CD4-positive, alpha-beta T cell treated with Interleukin-17A for 1 hour (primary cell): ENCODE results near the gene UQCR10.

Source experiments
- DNase-seq: peaks from one replicate; pipeline ENCODE4 v3.0.0-alpha.2; 2020

Gene UQCR10

DNA sequence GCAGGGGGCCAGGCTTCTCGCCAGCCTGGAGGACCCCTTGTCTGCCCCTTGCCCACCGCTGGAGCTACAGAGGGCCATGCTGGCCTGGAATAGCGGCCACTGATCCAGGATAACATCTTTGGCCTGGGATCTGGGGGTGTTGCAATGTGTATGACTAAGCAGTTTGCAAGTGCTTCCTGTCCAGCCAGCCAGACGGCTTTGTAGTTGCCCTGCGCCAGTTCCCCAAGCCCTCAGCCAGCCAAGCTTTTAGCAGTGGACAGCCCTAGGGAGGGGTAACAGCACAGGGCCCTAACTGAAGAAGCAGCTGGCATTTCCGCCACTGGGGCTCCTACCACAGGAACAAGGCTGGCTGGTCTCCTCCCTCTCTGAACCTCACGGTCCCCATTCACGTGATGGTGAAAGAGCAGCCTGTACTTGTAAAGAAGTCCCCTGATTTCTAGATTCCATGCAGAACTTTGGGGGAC, 32.1 kb downstream of the UQCR10 start:
- peak; percentile 7 for DNase-seq

GRCh38 chr22:29801153-29801552, 34.0 kb downstream of the UQCR10 start:
- DNase-seq = no peak

DNA sequence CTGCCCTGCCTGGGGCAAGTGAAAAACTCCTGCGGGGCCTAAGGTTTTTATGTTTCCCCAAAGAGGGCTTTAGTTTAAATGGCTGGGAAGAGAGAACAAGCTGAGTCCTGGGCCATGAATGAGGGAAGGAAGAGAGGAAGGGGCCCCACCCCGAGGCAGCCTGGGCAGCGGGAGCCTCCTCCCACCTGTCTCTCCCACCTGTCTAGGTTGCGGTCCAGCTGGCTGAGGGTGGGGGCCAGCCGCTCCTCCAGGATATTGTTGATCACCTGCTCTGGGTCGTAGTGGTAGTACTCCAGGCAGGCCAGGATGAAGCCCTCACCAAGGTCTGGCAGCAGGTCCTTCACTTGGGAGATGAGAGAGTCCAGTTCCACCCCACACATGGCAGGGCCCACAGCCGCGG, 34.6 kb downstream of the UQCR10 start:
- no peak for DNase-seq

GRCh38 chr22:29803190-29803589, 36.0 kb downstream of the UQCR10 start:
- DNase-seq = no peak

- DNase-seq = no peak
These were observed 37.8 kb downstream of the UQCR10 start for GRCh38 chr22:29804985-29805384.

GRCh38 chr22:29806196-29806595, 39.0 kb downstream of the UQCR10 start:
- no peak for DNase-seq

DNA sequence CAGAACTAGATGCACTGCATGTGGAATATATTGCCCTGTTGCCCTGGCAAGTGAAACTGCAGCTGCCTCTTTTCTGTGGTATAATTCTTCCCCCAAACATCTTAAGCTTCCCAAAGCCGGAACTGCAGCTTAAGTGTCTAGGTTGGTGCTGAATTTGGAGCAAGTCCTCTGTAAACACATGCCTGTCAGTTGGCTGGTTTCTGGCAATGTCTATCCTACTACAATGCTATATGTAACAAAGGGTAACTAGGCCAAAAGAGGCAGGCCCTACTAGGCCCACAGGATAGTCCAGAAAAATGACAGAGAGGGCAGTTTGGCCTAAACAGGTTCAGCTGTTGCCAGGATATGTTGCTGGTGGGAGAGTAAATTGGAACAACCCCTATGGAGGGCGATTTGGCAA, 43.0 kb downstream of the UQCR10 start:
- DNase-seq = no peak

DNA sequence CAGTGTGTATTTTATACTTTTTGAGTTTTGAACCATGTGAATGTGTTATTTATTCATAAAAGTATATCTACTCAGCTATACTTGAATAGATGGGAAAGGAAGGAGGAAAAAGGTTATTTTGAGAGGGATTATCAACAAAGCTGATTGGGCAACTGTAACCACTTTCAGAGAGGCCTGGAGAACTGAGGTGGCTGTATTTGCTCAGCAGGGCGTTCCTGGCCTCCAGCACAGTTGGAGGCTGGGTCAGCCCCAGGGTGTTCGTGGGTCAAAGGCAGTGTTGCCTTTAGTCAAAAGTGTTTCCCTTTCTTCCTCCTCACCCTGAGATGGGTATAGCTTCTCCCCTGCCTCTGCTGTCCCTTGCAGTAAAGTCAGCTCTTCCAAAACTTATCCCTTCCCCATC, 44.2 kb downstream of the UQCR10 start:
- DNase-seq = no peak

GRCh38 chr22:29813126-29813525, 46.0 kb downstream of the UQCR10 start:
- no peak for DNase-seq

DNA sequence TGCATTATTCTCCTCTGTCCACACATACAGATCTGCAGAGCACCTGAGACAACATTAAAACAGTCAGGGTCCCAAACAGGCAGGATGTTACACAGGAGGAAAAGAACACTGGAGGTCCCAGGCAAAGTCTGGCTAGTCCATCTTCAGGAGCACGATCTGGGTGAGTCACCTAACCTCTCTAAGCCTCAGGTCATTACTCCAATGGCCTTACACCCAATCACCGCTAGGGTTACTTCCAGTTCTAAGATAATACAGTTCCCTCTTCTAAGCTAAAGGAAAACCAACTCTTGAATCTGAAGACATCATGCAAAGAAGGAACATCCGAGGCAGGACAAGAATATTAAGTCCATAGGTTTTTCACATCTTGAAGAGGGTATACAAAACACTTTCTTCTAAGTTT, 46.4 kb downstream of the UQCR10 start:
- no peak for DNase-seq

- no peak for DNase-seq
These were observed 46.8 kb downstream of the UQCR10 start for GRCh38 chr22:29814003-29814402.

- DNase-seq = no peak
These were observed 48.4 kb downstream of the UQCR10 start for GRCh38 chr22:29815580-29815979.

DNA sequence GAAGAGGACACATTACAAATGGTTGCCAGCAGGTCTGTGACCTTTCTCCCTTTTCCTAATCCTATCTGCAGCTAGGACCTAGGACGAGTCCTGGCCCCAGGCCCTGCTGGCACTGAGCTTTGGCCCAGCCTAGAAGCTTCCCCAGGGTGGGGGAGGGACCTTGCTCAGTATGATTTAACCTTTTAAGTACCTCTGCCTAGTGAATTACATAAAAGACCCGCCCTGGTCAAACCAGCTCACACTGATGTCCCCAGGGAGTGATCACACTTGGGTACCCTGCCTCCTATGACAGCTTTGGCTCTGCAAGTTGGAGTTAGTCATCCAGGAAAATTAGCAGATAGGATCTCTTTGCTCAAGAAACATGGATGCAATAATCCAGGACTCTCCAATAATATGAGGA, 49.0 kb downstream of the UQCR10 start:
- DNase-seq = no peak

- no peak for DNase-seq
These were observed 49.4 kb downstream of the UQCR10 start for GRCh38 chr22:29816539-29816938.

DNA sequence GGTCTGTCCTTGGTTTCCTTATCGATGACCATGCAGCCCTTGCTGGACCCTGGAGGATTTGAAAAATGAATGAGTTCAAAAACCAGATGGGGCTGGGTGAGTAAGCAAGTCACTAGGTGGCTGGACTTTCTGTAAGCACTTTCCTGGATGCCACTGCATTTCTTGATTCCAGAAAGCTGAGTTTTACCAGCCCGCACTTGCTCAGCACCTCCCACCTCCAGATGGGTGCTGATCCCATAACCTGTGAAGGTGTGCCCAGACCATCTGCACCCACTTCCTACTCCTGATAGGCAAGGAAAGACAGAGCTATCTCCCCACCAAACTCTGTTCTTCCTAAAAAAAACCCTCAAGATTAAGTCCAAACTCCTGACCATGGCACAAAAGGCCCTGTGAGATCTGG, 49.8 kb downstream of the UQCR10 start:
- DNase-seq = no peak

DNA sequence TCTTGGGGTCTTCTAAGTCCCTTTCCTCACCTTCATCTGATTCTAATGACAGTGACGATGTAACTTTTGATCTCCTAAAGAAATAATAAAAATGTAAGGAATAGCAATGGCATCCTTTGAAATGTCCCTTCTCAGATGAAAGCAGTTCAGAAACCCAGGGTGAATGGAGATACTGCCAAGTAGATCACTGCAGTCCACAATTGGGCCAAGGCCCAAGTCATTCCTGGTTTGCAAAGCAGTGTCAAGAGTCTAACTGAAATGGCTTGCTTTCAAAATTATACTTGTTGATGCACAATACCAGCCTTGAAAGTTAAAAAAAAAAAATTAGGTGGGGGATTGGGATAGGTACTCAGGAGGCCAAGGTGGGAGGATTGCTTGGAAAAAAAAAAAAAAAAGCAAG, 50.6 kb downstream of the UQCR10 start:
- DNase-seq = no peak

- no peak for DNase-seq
These were observed 52.3 kb downstream of the UQCR10 start for GRCh38 chr22:29819501-29819900.
